ENCODE data around the gene ETDA.
"Not testable (repeated sequence)": the region's sequence is repeated elsewhere in the genome, so short reads cannot be mapped to it uniquely, and the experiment has no call there.

The ETDA gene

DNA sequence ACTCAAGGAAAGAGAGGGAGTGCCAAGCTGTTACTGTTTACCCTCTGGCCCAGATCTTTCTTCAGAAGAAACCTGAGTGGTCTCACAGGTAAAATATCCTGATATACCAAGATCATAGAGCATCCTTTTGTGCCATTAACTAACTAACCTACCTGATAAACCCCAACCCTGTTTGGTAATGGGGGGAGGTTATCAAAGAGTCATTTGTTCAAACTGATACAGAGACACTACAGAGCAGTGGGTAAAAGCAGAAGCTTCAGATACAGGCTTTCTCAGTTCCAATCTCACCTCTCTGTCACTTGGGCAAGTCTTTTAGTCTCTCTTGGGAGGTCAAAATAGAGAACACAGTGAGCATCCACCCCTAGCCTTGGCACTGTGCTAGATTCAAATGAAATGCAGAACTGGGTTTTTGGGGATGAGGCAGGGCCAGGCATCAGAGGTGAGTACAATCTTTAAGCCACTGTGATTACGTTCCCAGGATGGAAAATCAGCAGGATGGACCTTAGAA, at the start of gene ETDA:
Gene ETDA, plus strand, starts transcription at position 51 of the 508 bp plus-strand sequence. CDS start 1,216 bp downstream, outside the sequence.
- DNase-seq (ENCODE audit: low read depth, low spot score): not testable (repeated sequence)

DNA sequence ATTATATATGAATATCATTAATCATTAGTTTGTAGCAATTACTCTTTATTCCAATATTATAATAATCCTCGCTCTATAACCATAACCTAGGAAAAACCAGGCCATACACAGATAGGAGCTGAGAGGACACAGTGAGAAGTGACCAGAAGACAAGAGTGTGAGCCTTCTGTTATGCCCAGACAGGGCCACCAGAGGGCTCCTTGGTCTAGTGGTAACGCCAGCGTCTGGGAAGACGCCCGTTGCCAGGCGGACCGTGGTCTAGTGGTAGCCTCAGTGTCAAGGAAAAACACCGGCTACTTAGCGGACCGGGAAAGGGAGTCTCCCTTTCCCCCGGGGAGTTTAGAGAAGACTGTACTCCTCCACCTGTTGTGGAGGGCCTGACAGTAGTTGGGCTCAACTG, 45.4 kb upstream of the ETDA start:
- not testable (repeated sequence) for DNase-seq (ENCODE audit: low read depth, low spot score)

DNA sequence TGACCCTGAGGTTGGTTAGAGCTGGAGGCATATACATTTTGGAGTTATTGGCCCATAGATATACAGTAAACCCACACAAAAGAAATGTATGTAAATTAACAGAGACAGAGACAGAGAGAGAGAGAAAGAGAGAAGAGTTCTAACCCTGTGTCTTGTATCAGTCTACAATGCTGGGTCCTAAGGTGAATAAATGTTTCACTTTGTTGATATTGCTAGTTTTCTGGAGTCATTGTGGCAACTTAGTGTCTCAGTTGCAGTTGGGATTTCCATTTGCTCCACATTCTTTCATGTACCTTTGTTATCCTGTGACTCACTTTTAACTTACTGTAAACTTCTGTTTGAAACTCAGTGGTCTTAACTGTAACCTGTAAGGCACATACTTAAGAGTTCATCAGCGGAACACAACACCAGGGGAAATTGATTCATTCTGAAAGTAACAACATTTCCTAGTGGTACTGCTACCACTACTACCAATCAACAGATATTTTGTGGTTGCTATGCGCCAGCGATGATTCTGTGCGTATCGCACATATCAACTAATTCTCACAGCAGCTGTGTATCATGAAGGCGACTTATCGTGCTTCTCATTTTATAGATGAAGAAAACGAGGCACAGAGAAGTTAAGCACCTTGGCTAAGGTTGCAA, 38.5 kb upstream of the ETDA start:
- peak; percentile 10 for DNase-seq (ENCODE audit: low read depth, low spot score)

DNA sequence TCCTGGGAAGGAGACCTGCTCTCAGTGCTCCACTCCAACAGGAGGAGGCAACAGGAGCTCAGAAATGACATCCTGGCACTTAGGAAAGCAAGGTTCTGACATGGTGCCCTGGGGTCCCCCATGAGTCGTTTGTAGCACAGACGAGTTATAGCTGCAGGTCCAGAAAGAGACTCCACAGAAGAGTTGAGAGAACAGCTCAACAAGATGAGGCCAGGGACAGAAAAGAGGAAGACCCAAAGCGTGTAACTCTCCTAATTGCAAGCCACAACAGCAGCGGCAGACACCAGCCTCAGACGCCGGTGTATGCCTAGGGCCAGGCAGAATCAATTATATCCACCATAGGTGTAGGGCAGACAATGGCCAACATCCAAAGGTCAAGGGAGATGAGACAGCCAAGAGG, 5.9 kb upstream of the ETDA start:
- DNase-seq (ENCODE audit: low read depth, low spot score): not testable (repeated sequence)

GRCh38 chrX:135256087-135256684, 4.3 kb downstream of the ETDA start:
- DNase-seq (ENCODE audit: low read depth, low spot score): not testable (repeated sequence)

- no peak for DNase-seq (ENCODE audit: low read depth, low spot score)
Observed at GRCh38 chrX:135256923-135257322, 5.1 kb downstream of the ETDA start.

DNA sequence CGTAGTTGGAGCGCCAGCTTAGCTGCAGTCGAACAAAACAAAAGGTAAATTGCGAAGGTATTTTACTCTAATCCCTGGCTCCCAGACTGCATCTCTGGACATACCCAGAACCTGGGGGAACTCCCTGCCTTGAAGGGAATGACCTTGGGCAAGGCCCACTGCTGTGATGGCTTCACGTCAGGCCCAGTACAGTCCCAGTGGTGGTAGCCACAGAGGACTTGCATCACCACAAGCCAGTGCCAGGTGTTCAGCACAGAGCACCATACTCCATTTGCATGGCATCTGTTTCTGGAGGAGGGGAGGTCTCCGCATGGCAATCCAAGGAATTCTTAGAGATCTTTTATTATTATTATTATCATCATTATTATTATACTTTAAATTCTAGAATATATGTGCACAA, 5.6 kb downstream of the ETDA start:
- DNase-seq (ENCODE audit: low read depth, low spot score): no peak

DNA sequence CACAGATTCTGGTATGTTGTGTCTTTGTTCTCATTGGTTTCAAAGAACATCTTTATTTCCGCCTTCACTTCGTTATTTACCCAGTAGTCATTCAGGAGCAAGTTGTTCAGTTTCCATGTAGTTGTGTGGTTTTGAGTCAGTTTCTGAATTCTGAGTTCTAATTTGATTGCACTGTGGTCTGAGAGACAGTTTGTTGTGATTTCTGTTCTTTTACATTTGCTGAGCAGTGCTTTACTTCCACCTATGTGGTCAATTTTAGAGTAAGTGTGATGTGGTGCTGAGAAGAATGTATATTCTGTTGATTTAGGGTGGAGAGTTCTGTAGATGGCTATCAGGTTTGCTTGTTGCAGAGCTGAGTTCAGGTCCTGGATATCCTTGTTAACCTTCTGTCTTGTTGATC, 9.1 kb downstream of the ETDA start:
- DNase-seq (ENCODE audit: low read depth, low spot score): not testable (repeated sequence)

- not testable (repeated sequence) for DNase-seq (ENCODE audit: low read depth, low spot score)
Observed at GRCh38 chrX:135263376-135263775, 11.5 kb downstream of the ETDA start.

DNA sequence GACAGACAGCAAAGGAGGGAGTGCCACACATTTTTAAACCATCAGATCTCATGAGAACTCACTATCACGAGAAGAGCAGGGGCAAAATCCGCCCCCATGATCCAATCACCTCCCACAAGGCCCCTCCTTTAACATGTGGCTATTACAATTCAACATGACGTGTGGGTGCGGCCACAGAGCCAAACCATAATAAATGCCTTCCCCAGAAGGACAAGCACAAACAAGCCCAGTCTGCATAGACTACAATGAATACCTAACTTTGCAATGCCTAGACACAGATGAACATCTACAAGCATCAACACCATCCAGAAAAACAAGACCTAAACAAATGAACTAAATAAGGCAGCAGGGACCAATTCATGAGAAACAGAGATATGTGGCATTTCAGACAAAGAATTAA, 12.3 kb downstream of the ETDA start:
- no peak for DNase-seq (ENCODE audit: low read depth, low spot score)

DNA sequence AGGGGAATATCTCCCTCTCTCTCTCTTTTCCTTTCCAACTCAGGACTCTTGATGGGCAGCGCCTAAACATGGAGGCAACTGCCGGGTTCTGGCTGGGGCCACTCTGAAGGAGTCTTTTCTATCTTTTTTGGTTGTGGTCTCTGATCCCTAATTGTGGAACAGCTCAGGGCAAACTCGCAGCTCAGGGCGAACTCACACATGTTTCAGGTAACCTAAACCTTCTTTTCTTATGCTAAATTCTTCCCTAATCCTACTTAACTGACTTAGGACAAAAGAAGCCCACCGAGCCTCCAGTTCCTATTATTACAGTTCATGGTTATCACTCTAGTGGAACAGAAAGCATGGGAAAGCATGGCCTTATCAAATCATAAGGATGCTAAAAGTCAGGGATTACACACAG, 21.3 kb downstream of the ETDA start:
- no peak for DNase-seq (ENCODE audit: low read depth, low spot score)

DNA sequence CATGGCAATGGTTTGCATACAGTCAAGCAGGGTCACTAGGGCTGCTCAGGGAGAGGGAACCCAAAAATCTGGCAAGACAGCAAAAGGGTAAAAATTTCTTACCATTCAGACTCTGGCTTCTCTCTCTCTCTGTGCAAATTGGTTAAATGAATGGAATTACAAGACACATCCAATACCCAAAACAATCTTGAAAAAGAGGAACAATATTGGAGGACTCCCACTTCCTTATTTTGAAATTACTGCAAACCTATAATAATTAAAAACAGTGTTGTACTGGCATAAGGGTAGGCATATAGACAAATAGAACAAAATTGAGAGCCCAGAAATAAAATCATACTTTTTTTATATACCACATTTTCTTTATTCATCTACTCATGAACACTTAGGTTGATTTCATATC, 24.1 kb downstream of the ETDA start:
- DNase-seq (ENCODE audit: low read depth, low spot score): no peak

DNA sequence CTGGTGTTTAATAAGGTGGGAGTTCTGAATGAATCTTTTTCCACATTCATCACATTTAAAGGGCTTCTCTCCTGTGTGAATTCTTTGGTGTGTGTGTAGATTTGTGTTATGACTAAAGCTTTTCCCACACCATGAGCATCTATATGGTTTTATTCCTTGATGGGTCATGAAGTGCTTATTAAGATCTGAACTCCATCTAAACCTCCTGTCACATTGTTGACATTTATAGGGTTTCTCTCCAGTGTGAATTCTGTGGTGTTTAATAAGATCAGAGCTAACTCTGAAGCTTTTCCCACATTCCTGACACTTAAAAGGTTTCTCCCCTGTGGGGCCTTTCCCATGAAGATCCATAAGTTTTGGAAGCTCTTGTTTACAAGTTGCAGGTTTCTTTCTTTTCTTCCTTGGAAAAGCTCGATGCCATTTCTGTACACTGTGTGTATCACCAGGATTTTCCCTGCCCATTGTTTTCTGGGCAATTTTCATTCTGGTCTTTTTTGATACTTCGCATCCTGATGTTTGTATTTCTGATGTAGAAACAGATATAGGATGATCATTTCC, 35.5 kb downstream of the ETDA start:
- no peak for DNase-seq (ENCODE audit: low read depth, low spot score)

- peak; percentile 12 for DNase-seq (ENCODE audit: low read depth, low spot score)
Observed at GRCh38 chrX:135295238-135295943, 43.5 kb downstream of the ETDA start.

- no peak for DNase-seq (ENCODE audit: low read depth, low spot score)
Observed at GRCh38 chrX:135295944-135296305, 44.1 kb downstream of the ETDA start.

DNA sequence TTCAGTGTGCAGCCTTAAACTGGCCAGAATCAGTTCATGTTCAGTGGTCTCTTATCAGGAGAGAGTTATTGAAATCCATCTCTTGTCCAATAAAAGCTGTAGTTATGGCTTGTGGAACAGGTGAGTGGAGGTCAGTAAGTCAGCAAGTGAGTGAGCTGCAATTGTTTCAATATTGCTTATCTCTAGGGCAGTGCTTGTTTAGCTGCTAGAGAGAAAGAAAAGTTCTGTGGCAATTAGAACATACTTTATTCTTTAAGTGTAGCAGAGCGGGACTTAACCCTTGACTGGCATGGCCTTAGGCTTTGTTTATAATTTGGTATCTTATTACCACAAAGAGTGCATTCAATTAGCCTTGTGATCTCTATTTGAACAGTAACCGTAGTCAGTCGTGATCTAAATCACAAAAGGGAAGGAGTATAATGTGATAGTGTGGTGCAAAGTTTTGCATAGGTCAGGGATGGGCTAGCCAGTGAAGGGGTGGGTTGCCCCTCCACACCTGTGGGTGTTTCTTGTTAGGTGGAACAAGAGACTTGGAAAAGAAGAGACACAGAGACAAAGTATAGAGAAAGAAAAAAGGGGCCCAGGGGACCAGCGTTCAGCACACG, 50.5 kb downstream of the ETDA start:
- DNase-seq (ENCODE audit: low read depth, low spot score): no peak
